GM12878 (cell line): ENCODE data around the gene SEC61A1.

ENCODE experiments used
- ASH2L ChIP-seq: fragments of 300-600, 200-600 bp; sonication (generic); IDR thresholded peaks from 2 replicates; pipeline ENCODE4 v1.6.1; 2017; ENCODE audit warnings: low read depth, mild to moderate bottlenecking, borderline replicate concordance
- BCL11A ChIP-seq: IDR thresholded peaks from 2 replicates; pipeline ENCODE4 v1.6.1; 2011; ENCODE audit warnings: low read depth, low read length
- EZH2 ChIP-seq: IDR thresholded peaks from 2 replicates; pipeline ENCODE4 v1.6.1; 2012; ENCODE audit warnings: low read depth, mild to moderate bottlenecking, control low read depth, inconsistent platforms, low read length, borderline replicate concordance; ENCODE audit not compliant: control insufficient read depth
- HSF1 ChIP-seq: fragments of 150-350 bp; IDR thresholded peaks from 2 replicates; pipeline ENCODE4 v1.6.1; 2014; ENCODE audit warnings: mild to moderate bottlenecking, low read depth, low read length
- IRF3 ChIP-seq: fragments of 450-650 bp; IDR thresholded peaks from 2 replicates; pipeline ENCODE4 v1.6.1; 2014; ENCODE audit warnings: mild to moderate bottlenecking
- NFIC ChIP-seq: IDR thresholded peaks from 2 replicates; pipeline ENCODE4 v1.6.1; 2012; ENCODE audit warnings: low read depth, mild to moderate bottlenecking, inconsistent platforms, low read length, moderate library complexity
- POLR2A ChIP-seq: IDR thresholded peaks from 2 replicates; pipeline ENCODE4 v1.6.1; 2011; ENCODE audit warnings: low read depth, mild to moderate bottlenecking, low read length
- RAD21 ChIP-seq: IDR thresholded peaks from 2 replicates; pipeline ENCODE4 v1.6.1; 2011; ENCODE audit warnings: mild to moderate bottlenecking, low read depth, low read length, moderate library complexity; ENCODE audit not compliant: insufficient read depth
- RFX5 ChIP-seq: IDR thresholded peaks from 2 replicates; pipeline ENCODE4 v1.6.1; 2011; ENCODE audit warnings: low read depth, low read length, improper control_type of control experiment
- USF2 ChIP-seq: IDR thresholded peaks from 2 replicates; pipeline ENCODE4 v1.6.1; 2011; ENCODE audit warnings: low read depth, low read length, improper control_type of control experiment, borderline replicate concordance
- TF ChIP-seq, protein P1 (sequence below), 3 experiments: IDR thresholded peaks in 2 of 3; conservative IDR thresholded peaks in 1 of 3; 2 replicates each; pipeline ENCODE4 v1.5.1; 2011; ENCODE audit warnings: low read depth in 3 of 3, low read length in 3 of 3, mild to moderate bottlenecking in 3 of 3, control low read depth in 2 of 3, moderate library complexity in 2 of 3, inconsistent platforms in 1 of 3, mixed read lengths in 1 of 3; ENCODE audit not compliant: control insufficient read depth in 2 of 3, insufficient read depth in 1 of 3; ENCODE audit errors: extremely low read depth in 1 of 3

DNA sequence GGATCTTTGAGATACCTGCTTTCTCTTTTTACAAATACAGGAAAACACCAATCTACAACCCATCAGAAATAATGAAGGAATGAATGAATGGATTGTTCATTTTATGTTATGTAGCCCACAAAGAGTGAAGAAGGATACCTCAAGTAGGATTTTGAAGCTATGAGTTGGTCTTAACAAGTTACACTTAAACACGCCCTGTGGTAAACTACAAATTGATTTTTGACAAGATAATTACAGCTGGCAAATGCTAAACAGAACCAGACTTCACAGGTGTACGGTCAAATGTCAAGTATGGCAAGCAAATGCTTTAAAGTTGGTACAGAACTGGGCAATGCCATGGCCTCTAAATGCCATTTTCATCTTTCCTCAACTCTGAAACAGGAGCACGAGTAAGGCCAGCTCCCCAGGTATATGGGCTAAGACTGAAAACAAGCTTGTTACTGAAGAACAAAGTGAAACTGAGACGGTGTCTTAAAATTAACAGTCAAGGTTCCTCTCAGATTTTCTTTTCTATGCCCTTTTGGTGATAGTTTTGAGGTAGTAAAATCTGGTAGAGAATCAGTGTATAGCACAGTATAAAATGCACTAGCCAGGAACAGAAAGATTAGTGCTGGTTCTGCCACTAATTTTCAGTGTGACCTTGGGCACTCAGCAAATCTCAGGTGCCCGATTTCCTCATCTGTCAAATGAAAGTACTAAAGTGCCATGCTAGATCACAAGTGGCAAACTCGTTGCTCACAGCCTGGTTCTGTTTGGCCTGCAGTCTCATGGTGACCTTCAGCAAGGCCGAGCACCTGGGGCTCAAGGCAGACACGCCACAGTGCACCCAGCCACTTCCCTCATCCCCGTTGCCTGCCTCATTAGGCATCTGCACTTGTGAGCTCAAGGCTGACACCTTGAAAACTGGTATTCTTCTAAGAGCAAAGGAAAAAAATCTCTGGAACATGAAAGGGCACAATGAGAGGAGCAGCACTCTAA lies 61.9 kb downstream of the SEC61A1 start:
- TF ChIP-seq, protein P1, sequence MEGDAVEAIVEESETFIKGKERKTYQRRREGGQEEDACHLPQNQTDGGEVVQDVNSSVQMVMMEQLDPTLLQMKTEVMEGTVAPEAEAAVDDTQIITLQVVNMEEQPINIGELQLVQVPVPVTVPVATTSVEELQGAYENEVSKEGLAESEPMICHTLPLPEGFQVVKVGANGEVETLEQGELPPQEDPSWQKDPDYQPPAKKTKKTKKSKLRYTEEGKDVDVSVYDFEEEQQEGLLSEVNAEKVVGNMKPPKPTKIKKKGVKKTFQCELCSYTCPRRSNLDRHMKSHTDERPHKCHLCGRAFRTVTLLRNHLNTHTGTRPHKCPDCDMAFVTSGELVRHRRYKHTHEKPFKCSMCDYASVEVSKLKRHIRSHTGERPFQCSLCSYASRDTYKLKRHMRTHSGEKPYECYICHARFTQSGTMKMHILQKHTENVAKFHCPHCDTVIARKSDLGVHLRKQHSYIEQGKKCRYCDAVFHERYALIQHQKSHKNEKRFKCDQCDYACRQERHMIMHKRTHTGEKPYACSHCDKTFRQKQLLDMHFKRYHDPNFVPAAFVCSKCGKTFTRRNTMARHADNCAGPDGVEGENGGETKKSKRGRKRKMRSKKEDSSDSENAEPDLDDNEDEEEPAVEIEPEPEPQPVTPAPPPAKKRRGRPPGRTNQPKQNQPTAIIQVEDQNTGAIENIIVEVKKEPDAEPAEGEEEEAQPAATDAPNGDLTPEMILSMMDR (IDR thresholded peaks at IDR 0.05 in 2 of 3, conservative IDR thresholded peaks at IDR 0.05 in 1 of 3; ENCODE audit: control insufficient read depth in 2 of 3, extremely low read depth in 1 of 3, insufficient read depth in 1 of 3, low read depth in 3 of 3, low read length in 3 of 3), result no peak
- no peak for TF ChIP-seq IRF3
- TF ChIP-seq EZH2, result no peak
- no peak for TF ChIP-seq ASH2L
- no peak for TF ChIP-seq RAD21
- peak; percentile 57 for TF ChIP-seq POLR2A
- no peak for TF ChIP-seq RFX5
- no peak for TF ChIP-seq HSF1
- TF ChIP-seq BCL11A, result no peak
- no peak for TF ChIP-seq NFIC
- TF ChIP-seq USF2, result no peak
